DND-41 (cell line): ENCODE results near the gene DIPK1C.

Experiments
- CTCF ChIP-seq: IDR thresholded peaks from 2 replicates; pipeline ENCODE4 v1.5.1; 2012; ENCODE audit warnings: borderline replicate concordance, low read length, moderate library complexity, mild to moderate bottlenecking; ENCODE audit not compliant: poor library complexity, severe bottlenecking; ENCODE audit errors: extremely low read depth
- EZH2 ChIP-seq: IDR thresholded peaks from 3 replicates; pipeline ENCODE4 v1.6.1; 2012; ENCODE audit warnings: borderline replicate concordance, low read depth, mild to moderate bottlenecking, moderate library complexity, low read length, inconsistent platforms; ENCODE audit not compliant: severe bottlenecking

GRCh38 chr18:74463983-74464382, 6.9 kb upstream of the DIPK1C start:
- TF ChIP-seq CTCF (no peak), EZH2 (no peak)
